ENCODE measurements around the gene FCSK. TPM values are rescaled to one million over a fixed set of nuclear protein-coding genes. Genes with fewer than 3 reads are reported as not detected.
A peak's percentile ranks its signal among the peaks of the same experiment; 100 is the strongest.

FCSK gene
- total and polyA plus RNA-seq, 4 donors = 7.3 to 20.4 (median 15.7) TPM

DNA sequence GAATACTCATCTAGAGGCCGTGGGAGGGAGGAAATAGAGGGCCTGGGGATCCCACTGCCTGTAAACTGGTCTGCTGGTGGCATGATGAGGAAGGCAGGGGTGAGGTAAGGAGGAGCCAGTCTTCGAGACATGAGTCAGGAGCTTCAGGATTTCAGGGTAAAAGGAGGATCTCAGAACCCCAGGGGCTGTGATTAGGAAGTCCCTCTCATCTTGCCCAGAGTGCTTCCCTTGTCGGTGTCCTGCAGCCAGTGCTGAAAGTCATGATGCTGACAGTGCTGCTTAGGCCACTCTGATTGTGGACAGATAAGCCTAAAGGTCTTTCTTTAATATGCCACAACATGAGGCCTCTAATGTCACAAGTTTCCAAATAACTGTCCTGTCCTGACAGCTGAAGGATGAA lies 39.4 kb downstream of the FCSK start:
- H3K27ac ChIP-seq (ENCODE audit: low read depth, low read length) = no peak overlapping the region
- peaks cover 52% of the 10 kb centered on the region for H3K36me3 ChIP-seq (ENCODE audit: control insufficient read depth, insufficient read depth, low read length)
- H3K27me3 ChIP-seq (ENCODE audit: control insufficient read depth, insufficient read depth, low read length) = no peaks in the 10 kb centered on the region
- no peaks in the 10 kb centered on the region for H3K4me1 ChIP-seq (ENCODE audit: control insufficient read depth, insufficient read depth, low read length)
- DNase-seq (ENCODE audit: low read depth in 4 of 6, low spot score in 6 of 6) = no peak
- no peak overlapping the region for H3K4me3 ChIP-seq (ENCODE audit: low read depth, low read length)
- no peaks in the 10 kb centered on the region for H3K9me3 ChIP-seq (ENCODE audit: control insufficient read depth, insufficient read depth, low read length)
- WGBS (ENCODE audit: insufficient coverage) = 96% methylated on average over 3 of the region's 3 CpGs

DNA sequence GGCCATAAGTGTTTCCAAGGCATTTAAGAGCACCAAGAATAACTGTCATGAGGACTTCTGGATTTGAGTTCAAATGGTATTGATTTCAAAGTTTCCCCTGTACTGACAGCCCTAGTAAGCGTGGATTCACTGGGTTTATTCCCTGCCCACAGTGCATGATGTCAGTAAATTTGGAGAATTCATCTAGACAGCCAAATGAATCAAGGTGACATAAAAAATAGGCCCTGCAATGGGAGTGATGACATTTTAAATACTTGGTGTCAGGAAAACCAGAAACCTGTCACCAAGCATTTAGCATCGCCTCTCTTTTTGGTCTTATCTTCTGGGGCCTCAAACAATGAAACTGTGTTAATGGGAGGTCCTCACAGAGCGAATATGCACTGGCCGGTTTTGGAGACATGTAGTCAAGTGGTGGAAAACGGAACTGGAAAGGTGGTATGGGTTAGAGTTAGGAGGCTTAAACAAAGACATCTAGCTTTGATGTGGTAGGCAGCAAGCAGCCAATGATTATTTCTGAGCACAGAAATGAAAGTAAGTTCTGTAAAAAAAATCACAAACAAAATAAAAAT lies 39.9 kb downstream of the FCSK start:
- H3K4me3 ChIP-seq (ENCODE audit: low read depth, low read length) = no peak overlapping the region
- DNase-seq (ENCODE audit: low read depth in 4 of 6, low spot score in 6 of 6) = no peak
- no peaks in the 10 kb centered on the region for H3K27me3 ChIP-seq (ENCODE audit: control insufficient read depth, insufficient read depth, low read length)
- 91% methylated on average over 4 of the region's 5 CpGs for WGBS (ENCODE audit: insufficient coverage)
- no peaks in the 10 kb centered on the region for H3K9me3 ChIP-seq (ENCODE audit: control insufficient read depth, insufficient read depth, low read length)
- peaks cover 53% of the 10 kb centered on the region for H3K36me3 ChIP-seq (ENCODE audit: control insufficient read depth, insufficient read depth, low read length)
- H3K4me1 ChIP-seq (ENCODE audit: control insufficient read depth, insufficient read depth, low read length) = no peaks in the 10 kb centered on the region
- no peak overlapping the region for H3K27ac ChIP-seq (ENCODE audit: low read depth, low read length)

DNA sequence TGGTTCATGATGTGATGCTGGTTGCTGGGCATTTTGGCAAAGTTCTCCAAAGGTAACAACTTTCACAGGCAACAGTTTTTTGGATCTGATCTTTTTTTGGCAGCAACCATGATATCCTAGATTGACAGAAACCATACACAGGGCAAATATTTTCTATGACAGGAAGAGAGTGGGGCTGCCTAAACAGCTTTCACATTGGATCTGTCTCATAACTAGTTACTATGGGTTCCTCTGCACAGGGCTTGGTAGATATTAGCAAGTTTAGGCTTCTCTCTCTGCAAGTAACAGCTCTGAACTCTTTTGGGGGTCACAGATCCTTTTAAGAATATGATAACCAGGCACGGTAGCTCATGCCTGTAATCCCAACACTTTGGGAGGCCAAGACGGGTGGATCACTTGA lies 40.4 kb downstream of the FCSK start:
- Histone ChIP-seq H3K9me3 (ENCODE audit: control insufficient read depth, insufficient read depth, low read length) (no peaks in the 10 kb centered on the region), H3K27me3 (ENCODE audit: control insufficient read depth, insufficient read depth, low read length) (no peaks in the 10 kb centered on the region), H3K36me3 (ENCODE audit: control insufficient read depth, insufficient read depth, low read length) (peaks cover 53% of the 10 kb centered on the region), H3K27ac (ENCODE audit: low read depth, low read length) (no peak overlapping the region), H3K4me1 (ENCODE audit: control insufficient read depth, insufficient read depth, low read length) (no peaks in the 10 kb centered on the region), H3K4me3 (ENCODE audit: low read depth, low read length) (no peak overlapping the region)
- no peak for DNase-seq (ENCODE audit: low read depth in 4 of 6, low spot score in 6 of 6)
- 86% methylated on average over 1 of the region's 2 CpGs for WGBS (ENCODE audit: insufficient coverage)

DNA sequence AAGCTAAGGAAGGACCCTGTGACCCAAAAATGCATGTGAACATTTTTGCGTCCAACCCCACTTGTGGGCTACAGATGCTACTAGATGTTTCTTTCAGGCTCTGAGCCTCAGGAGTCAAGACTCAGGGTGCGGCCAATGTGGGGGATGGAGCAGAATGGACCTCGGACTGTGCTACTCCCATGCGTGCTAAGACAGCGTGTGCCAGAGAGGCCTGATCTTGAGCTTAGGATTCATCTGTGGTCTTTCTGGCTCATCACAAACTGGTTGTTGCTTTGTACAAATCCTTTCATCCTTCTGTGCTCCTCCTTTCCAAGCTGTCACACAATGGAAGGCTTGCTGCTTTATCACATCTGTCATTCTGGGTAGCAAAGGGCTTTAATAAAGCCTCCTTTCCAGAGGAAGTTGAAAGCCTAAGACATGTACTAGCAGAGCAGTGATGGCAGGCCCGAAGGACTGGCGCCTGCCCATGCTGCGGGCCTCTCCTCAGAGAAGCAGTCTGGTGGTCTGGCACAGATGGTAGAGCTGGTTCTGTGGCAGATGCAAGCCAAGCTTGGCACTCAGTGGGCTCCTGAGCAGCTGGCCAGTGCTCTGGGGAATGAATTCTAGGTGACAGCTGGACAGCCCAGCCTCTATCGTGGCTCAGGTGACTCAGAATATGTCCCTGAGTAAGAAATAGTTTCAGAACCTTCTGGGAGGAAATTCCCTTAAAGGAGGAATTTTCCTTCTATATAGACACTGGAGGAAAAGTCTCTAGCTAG lies 41.2 kb downstream of the FCSK start:
- Histone ChIP-seq H3K36me3 (ENCODE audit: control insufficient read depth, insufficient read depth, low read length) (peaks cover 58% of the 10 kb centered on the region), H3K4me3 (ENCODE audit: low read depth, low read length) (no peak overlapping the region), H3K4me1 (ENCODE audit: control insufficient read depth, insufficient read depth, low read length) (no peaks in the 10 kb centered on the region), H3K27ac (ENCODE audit: low read depth, low read length) (no peak overlapping the region), H3K27me3 (ENCODE audit: control insufficient read depth, insufficient read depth, low read length) (no peaks in the 10 kb centered on the region), H3K9me3 (ENCODE audit: control insufficient read depth, insufficient read depth, low read length) (no peaks in the 10 kb centered on the region)
- WGBS (ENCODE audit: insufficient coverage) = 83% methylated on average over 9 of the region's 9 CpGs
- peak in 1 of 6 donors; percentile 2 for DNase-seq (ENCODE audit: low read depth in 4 of 6, low spot score in 6 of 6)

DNA sequence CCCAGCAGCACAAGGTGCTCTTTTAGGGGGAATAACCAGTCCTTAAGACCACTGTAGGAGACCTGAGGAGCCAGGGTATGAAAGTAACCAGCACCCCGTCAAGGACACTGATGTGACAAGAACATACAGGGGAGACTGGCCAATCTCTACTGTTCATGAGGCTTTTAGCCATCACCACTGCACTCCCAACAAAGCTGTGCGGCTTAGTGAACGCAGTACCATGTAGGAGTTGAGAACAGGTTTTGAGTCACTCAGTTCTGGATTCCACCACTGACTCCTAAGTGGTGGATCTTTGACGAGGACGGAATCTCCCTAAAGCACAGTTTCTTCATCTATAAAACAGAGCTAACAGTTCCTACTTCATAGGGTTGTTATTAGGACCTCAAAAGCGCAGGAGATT lies 42.1 kb downstream of the FCSK start:
- no peaks in the 10 kb centered on the region for H3K9me3 ChIP-seq (ENCODE audit: control insufficient read depth, insufficient read depth, low read length)
- H3K27ac ChIP-seq (ENCODE audit: low read depth, low read length) = no peak overlapping the region
- 100% methylated on average over 2 of the region's 6 CpGs for WGBS (ENCODE audit: insufficient coverage)
- no peak overlapping the region for H3K4me3 ChIP-seq (ENCODE audit: low read depth, low read length)
- H3K4me1 ChIP-seq (ENCODE audit: control insufficient read depth, insufficient read depth, low read length) = no peaks in the 10 kb centered on the region
- peaks cover 65% of the 10 kb centered on the region for H3K36me3 ChIP-seq (ENCODE audit: control insufficient read depth, insufficient read depth, low read length)
- no peaks in the 10 kb centered on the region for H3K27me3 ChIP-seq (ENCODE audit: control insufficient read depth, insufficient read depth, low read length)
- no peak for DNase-seq (ENCODE audit: low read depth in 4 of 6, low spot score in 6 of 6)

DNA sequence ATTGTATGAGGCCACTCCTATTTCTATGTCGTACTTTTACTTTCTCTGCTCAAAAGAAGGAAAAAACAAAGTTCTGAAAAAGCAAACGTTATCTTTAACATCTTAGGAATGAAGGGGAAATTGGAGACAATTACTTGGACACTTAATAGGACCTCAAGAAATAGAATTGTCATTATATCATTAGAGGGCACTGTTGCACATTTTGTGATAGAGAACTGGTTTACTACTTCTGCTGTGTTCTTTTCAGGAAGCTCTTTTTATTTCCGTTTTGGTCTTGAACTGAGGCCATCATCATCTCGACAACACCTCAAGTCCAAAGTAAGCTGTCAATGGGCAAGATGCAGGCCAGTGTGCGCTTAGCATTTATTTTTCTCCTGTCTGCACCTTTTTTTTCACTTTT lies 54.4 kb downstream of the FCSK start:
- H3K36me3 ChIP-seq (ENCODE audit: control insufficient read depth, insufficient read depth, low read length) = peaks cover 53% of the 10 kb centered on the region
- H3K4me1 ChIP-seq (ENCODE audit: control insufficient read depth, insufficient read depth, low read length) = no peaks in the 10 kb centered on the region
- H3K9me3 ChIP-seq (ENCODE audit: control insufficient read depth, insufficient read depth, low read length) = no peaks in the 10 kb centered on the region
- H3K27ac ChIP-seq (ENCODE audit: low read depth, low read length) = no peak overlapping the region
- WGBS (ENCODE audit: insufficient coverage) = 83% methylated on average over 4 of the region's 5 CpGs
- no peak for DNase-seq (ENCODE audit: low read depth in 4 of 6, low spot score in 6 of 6)
- H3K4me3 ChIP-seq (ENCODE audit: low read depth, low read length) = no peak overlapping the region
- no peaks in the 10 kb centered on the region for H3K27me3 ChIP-seq (ENCODE audit: control insufficient read depth, insufficient read depth, low read length)

DNA sequence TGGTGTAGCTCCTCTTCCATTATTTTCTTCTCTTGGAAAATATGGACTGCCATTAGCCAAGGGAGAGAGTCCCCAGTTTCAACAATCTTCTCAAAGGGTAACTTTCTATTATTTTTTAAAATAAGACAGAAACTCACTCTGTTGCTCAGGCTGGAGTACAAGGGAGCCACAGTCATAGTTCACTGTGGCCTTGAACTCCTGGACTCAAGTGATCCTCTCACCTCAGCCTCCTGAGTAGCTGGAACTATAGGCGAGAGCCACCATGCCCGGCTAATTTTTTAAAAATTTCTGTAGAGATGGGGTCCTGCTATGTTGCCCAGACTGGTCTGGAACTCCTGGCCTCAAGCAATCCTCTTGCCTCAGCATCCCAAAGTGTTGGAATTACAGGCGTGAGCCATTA lies 55.8 kb downstream of the FCSK start:
- Histone ChIP-seq H3K4me1 (ENCODE audit: control insufficient read depth, insufficient read depth, low read length) (no peaks in the 10 kb centered on the region), H3K9me3 (ENCODE audit: control insufficient read depth, insufficient read depth, low read length) (no peaks in the 10 kb centered on the region), H3K27ac (ENCODE audit: low read depth, low read length) (no peak overlapping the region), H3K27me3 (ENCODE audit: control insufficient read depth, insufficient read depth, low read length) (no peaks in the 10 kb centered on the region), H3K4me3 (ENCODE audit: low read depth, low read length) (no peak overlapping the region), H3K36me3 (ENCODE audit: control insufficient read depth, insufficient read depth, low read length) (peaks cover 56% of the 10 kb centered on the region)
- WGBS (ENCODE audit: insufficient coverage) = no CpG with 5 or more reads among the region's 3 CpGs
- DNase-seq (ENCODE audit: low read depth in 4 of 6, low spot score in 6 of 6) = no peak

DNA sequence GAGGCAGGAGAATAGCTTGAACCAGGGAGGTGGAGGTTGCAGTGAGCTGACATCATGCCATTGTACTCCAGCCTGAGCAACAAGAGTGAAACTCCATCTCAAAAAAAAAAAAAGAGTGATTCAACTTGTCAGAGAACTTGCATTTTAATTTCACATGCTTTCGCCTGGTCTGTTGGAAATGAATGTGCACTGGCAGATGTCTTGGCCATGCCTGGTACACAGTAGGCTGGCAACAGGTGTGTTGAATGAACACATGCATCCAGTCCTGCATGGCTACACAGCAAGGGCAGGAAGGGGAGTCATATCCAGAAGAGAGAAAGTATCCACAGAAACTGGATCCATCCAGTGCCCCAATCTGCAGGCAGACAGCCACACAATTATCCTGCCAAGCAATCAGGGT lies 57.4 kb downstream of the FCSK start:
- Histone ChIP-seq H3K4me3 (ENCODE audit: low read depth, low read length) (no peak overlapping the region), H3K4me1 (ENCODE audit: control insufficient read depth, insufficient read depth, low read length) (no peaks in the 10 kb centered on the region), H3K9me3 (ENCODE audit: control insufficient read depth, insufficient read depth, low read length) (no peaks in the 10 kb centered on the region), H3K36me3 (ENCODE audit: control insufficient read depth, insufficient read depth, low read length) (peaks cover 60% of the 10 kb centered on the region), H3K27me3 (ENCODE audit: control insufficient read depth, insufficient read depth, low read length) (no peaks in the 10 kb centered on the region), H3K27ac (ENCODE audit: low read depth, low read length) (no peak overlapping the region)
- DNase-seq (ENCODE audit: low read depth in 4 of 6, low spot score in 6 of 6) = no peak
- 100% methylated on average over 1 of the region's 1 CpG for WGBS (ENCODE audit: insufficient coverage)

DNA sequence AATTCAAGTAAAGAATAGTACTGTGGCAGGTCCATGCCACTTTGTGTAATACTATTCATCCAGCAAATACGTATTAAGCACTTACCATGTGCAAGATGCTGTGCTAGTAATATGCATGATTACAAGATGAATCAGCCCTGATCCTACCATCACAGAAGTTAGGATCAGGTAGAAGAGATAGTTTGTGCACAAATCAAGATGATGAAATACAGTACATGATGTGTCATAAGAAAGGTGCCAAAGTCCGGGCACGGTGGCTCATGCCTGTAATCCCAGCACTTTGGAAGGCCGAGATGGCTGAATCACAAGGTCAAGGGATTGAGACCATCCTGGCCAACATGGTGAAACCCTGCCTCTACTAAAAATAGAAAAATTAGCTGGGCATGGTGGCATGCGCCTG lies 58.1 kb downstream of the FCSK start:
- no peaks in the 10 kb centered on the region for H3K9me3 ChIP-seq (ENCODE audit: control insufficient read depth, insufficient read depth, low read length)
- no peak overlapping the region for H3K27ac ChIP-seq (ENCODE audit: low read depth, low read length)
- H3K4me1 ChIP-seq (ENCODE audit: control insufficient read depth, insufficient read depth, low read length) = no peaks in the 10 kb centered on the region
- DNase-seq (ENCODE audit: low read depth in 4 of 6, low spot score in 6 of 6) = no peak
- 96% methylated on average over 4 of the region's 5 CpGs for WGBS (ENCODE audit: insufficient coverage)
- H3K4me3 ChIP-seq (ENCODE audit: low read depth, low read length) = no peak overlapping the region
- peaks cover 60% of the 10 kb centered on the region for H3K36me3 ChIP-seq (ENCODE audit: control insufficient read depth, insufficient read depth, low read length)
- no peaks in the 10 kb centered on the region for H3K27me3 ChIP-seq (ENCODE audit: control insufficient read depth, insufficient read depth, low read length)

DNA sequence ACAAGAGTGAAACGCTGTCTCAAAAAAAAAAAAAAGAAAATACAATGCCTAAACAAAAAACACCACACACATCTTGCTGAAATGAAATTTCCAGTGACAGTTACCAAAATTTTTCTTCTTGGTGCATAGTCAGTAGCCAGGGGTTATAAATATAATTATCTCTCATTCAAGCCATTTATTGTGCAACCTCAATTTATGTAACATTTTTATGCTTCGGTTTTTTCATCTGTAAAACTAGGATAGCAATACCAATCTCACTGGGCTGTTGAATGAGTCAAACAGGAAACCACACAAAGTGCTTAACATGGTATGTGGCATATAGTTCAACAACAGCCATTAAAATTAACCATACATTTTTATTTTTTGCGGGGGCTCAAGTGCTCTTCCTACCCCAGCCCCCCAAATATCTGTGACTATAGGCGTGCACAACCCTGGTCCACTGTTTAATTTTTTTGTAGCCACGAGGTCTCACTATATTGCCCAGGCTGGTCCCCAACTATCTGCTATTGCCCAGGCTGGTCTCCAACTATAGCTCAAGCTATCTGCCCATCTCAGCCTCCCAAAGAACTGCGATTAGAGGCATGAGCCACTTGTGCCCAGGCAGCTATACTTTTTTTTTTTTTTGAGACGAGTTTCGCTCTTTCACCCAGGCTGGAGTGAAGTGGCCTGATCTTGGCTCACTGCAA lies 66.4 kb downstream of the FCSK start:
- H3K36me3 ChIP-seq (ENCODE audit: control insufficient read depth, insufficient read depth, low read length) = peaks cover 29% of the 10 kb centered on the region
- DNase-seq (ENCODE audit: low read depth in 4 of 6, low spot score in 6 of 6) = no peak
- H3K27me3 ChIP-seq (ENCODE audit: control insufficient read depth, insufficient read depth, low read length) = no peaks in the 10 kb centered on the region
- no peak overlapping the region for H3K27ac ChIP-seq (ENCODE audit: low read depth, low read length)
- WGBS (ENCODE audit: insufficient coverage) = 90% methylated on average over 6 of the region's 8 CpGs
- no peaks in the 10 kb centered on the region for H3K9me3 ChIP-seq (ENCODE audit: control insufficient read depth, insufficient read depth, low read length)
- peaks cover 17% of the 10 kb centered on the region for H3K4me1 ChIP-seq (ENCODE audit: control insufficient read depth, insufficient read depth, low read length)
- no peak overlapping the region for H3K4me3 ChIP-seq (ENCODE audit: low read depth, low read length)

All from spinal cord (tissue), 10 donors.